K562 treated with DMSO at 1 percent for 24 hours (cell line): Measurements from ENCODE around the gene CSNK2A2. TPM values are rescaled to one million over a fixed set of nuclear protein-coding genes. Genes with fewer than 3 reads are reported as not detected.

Experiments used
- total RNA-seq: library from RNA; unstranded; fragments of 300-600 nt; gene quantifications from 2 replicates; pipeline ENCODE4 v1.2.3, GENCODE V29; 2022; ENCODE audit warnings: low read depth; ENCODE audit not compliant: insufficient read depth

CSNK2A2 gene
- total RNA-seq, result 88.2 and 92.1 TPM in 2 replicates

DNA sequence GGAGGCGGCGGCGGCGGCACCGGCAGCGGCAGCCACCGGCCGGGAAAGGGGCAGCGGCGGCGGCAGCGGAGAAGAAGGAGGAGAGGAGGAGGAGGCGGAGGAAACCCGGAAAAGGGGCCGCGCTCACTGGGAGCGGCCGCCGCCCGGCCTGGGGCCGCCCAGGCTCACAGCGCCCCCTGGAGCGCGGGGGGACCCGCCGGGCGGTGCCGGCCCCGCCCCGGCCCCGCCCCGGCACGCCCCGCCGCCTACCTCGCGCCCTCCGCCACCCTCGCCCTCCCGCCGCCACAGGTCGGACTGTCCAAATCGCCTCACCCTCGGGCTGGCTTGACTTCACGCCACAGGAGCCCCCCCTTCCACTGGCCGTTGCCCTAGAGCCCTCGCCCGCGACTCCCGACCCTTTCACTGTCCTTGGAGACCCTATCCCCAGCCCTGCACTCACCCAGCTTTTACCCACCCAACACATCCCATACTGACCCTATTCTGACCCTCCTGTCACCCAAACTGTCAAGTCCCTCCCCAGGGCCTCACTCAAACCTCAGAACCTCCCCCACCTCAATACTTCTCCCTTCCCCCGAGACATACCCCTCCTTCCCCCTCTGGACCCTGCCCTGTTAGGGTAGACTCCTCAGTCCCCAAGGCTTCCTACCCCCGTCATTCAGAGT, at the start of gene CSNK2A2:
TSS of gene CSNK2A2 (minus strand) at position 85 of the 662 bp plus-strand sequence. CDS start 370 bp downstream, outside the sequence.

DNA sequence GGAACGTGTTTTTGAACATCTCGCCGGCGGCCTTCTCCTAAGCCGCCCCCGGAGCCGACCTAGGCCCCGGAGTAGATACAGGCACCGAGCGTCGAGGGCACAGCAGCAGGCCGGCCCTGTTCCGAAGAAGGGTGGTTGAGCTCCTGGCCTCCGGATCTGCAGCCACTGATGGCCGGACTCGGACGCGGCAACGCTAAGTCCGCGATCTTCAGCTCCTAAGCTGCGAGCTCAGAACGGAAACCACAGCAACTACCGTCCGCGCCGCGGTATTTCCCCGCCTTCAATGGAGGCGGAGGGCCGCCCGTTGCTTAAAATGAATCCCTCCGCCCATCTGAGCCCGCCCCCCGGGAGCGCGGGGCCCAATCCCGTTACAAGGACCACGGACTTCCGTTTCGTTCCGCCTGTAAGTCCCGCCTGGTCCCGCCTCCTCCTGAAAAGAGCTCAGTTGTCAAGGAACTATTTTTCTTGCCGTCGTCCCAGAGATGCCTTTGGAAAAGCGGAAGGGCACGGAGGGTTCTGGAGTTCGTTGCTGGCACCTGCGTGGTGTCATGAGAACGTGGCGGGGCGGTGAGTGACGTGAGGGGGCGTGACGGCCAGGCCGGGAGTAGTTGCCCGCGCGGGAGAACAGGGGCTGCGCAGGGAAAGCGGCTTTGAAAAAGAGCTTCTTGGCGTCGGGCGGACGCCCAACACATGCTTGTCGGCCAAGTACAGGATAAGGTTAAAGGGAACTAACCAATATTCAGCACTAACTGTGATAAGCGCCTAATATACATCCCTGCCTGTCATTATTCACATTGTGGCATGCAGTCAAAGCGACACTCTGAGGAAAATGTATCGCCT, 68.6 kb downstream of the CSNK2A2 start, which contains the start of gene CFAP20:
TSS of gene CFAP20 (minus strand) at position 285 of the 840 bp plus-strand sequence. CDS start at position 19, 266 bp downstream.

Other genes with a start within 250 kb of the CSNK2A2 start
- gene CNGB1, start 227.0 kb downstream of the CSNK2A2 start, total RNA-seq, result not detected in 2 replicates
- 11.2 and 16.3 TPM in 2 replicates for gene ZNF319, start 197.4 kb downstream of the CSNK2A2 start, total RNA-seq
- gene USB1, start 196.7 kb downstream of the CSNK2A2 start, total RNA-seq, result 93.4 and 98.8 TPM in 2 replicates
- gene MMP15, start 172.4 kb downstream of the CSNK2A2 start, total RNA-seq, result 13.8 and 14.0 TPM in 2 replicates
- gene CFAP20, start 68.7 kb downstream of the CSNK2A2 start, total RNA-seq, result 63.4 and 75.8 TPM in 2 replicates
- not detected in 2 replicates for gene PRSS54, start 96.9 kb upstream of the CSNK2A2 start, total RNA-seq
- 11.2 and 13.2 TPM in 2 replicates for gene GINS3, start 194.4 kb upstream of the CSNK2A2 start, total RNA-seq